Liver (tissue), 9 donors: ENCODE data around the gene DCTN4. TPM values are rescaled to one million over a fixed set of nuclear protein-coding genes. Genes with fewer than 3 reads are reported as not detected.

Experiments used
- DNase-seq: peaks from one replicate; pipeline ENCODE4 v3.0.0-alpha.2; 2017; ENCODE audit warnings: low spot score
- H3K27ac ChIP-seq, 2 donors: one replicate each; pipeline ENCODE4 v1.7.0; 2013; ENCODE audit warnings: inconsistent platforms in 2 of 2, low read length in 2 of 2, control low read depth in 1 of 2, low read depth in 1 of 2, mild to moderate bottlenecking in 1 of 2
- H3K27me3 ChIP-seq, 4 donors: one replicate each; pipeline versions ENCODE4 v1.6.1 to v1.7.0; 2013; ENCODE audit warnings: low read length in 3 of 4, inconsistent platforms in 1 of 4, mild to moderate bottlenecking in 1 of 4, moderate library complexity in 1 of 4; ENCODE audit not compliant: control insufficient read depth in 4 of 4, insufficient read depth in 4 of 4
- H3K36me3 ChIP-seq, 4 donors: one replicate each; pipeline versions ENCODE4 v1.6.1 to v1.7.0; 2013; ENCODE audit warnings: low read length in 3 of 4, mild to moderate bottlenecking in 3 of 4, low read depth in 1 of 4, moderate library complexity in 1 of 4; ENCODE audit not compliant: control insufficient read depth in 4 of 4, insufficient read depth in 3 of 4
- H3K4me1 ChIP-seq, 4 donors: one replicate each; pipeline versions ENCODE4 v1.6.1 to v1.7.0; 2013; ENCODE audit warnings: low read length in 3 of 4, mild to moderate bottlenecking in 3 of 4, moderate library complexity in 1 of 4; ENCODE audit not compliant: control insufficient read depth in 4 of 4, insufficient read depth in 4 of 4
- H3K4me3 ChIP-seq, 3 donors: one replicate each; pipeline versions ENCODE4 v1.6.1 to v1.7.0; 2013; ENCODE audit warnings: low read length in 3 of 3, control low read depth in 1 of 3, low read depth in 1 of 3, mild to moderate bottlenecking in 1 of 3
- H3K9ac ChIP-seq, 2 donors: one replicate each; pipeline ENCODE4 v1.7.0; 2013; ENCODE audit warnings: low read length in 2 of 2, mild to moderate bottlenecking in 2 of 2, moderate library complexity in 2 of 2, control low read depth in 1 of 2, low read depth in 1 of 2
- H3K9me3 ChIP-seq, 4 donors: one replicate each; pipeline versions ENCODE4 v1.6.1 to v1.7.0; 2013; ENCODE audit warnings: low read length in 3 of 4; ENCODE audit not compliant: control insufficient read depth in 4 of 4
- ATF3 ChIP-seq: IDR thresholded peaks from 2 replicates; pipeline ENCODE4 v1.6.1; 2016; ENCODE audit warnings: antibody characterized with exemption
- CTCF ChIP-seq: fragments of 150-350 bp; IDR thresholded peaks from 2 replicates; pipeline ENCODE4 v1.5.1; 2017; ENCODE audit warnings: improper control_type of control experiment, low read depth, low read length; ENCODE audit not compliant: missing input control
- EGR1 ChIP-seq, 2 donors: IDR thresholded peaks; 2 replicates each; pipeline ENCODE4 v1.6.1; 2016 to 2018; ENCODE audit warnings: antibody characterized with exemption in 2 of 2, low read depth in 2 of 2
- FOXA1 ChIP-seq: IDR thresholded peaks from 2 replicates; pipeline ENCODE4 v1.6.1; 2016; ENCODE audit warnings: antibody characterized with exemption
- FOXA2 ChIP-seq: IDR thresholded peaks from 2 replicates; pipeline ENCODE4 v1.6.1; 2016; ENCODE audit warnings: antibody characterized with exemption
- GABPA ChIP-seq, 2 donors: IDR thresholded peaks in 1 of 2; conservative IDR thresholded peaks in 1 of 2; 2 replicates each; pipeline ENCODE4 v1.6.1; 2016; ENCODE audit warnings: antibody characterized with exemption in 2 of 2, mild to moderate bottlenecking in 1 of 2, moderate library complexity in 1 of 2
- HNF4A ChIP-seq, 2 donors: conservative IDR thresholded peaks; 2 replicates each; pipeline ENCODE4 v1.6.1; 2016; ENCODE audit warnings: antibody characterized with exemption in 2 of 2, mild to moderate bottlenecking in 2 of 2
- HNF4G ChIP-seq: IDR thresholded peaks from 2 replicates; pipeline ENCODE4 v1.6.1; 2016; ENCODE audit warnings: antibody characterized with exemption
- JUND ChIP-seq, 2 donors: IDR thresholded peaks; 2 replicates each; pipeline ENCODE4 v1.6.1; 2016; ENCODE audit warnings: antibody characterized with exemption in 2 of 2
- NR2F2 ChIP-seq: IDR thresholded peaks from 2 replicates; pipeline ENCODE4 v1.6.1; 2016; ENCODE audit warnings: antibody characterized with exemption
- RAD21 ChIP-seq, 2 donors: IDR thresholded peaks; 2 replicates each; pipeline ENCODE4 v1.6.1; 2016; ENCODE audit warnings: antibody characterized with exemption in 2 of 2, mild to moderate bottlenecking in 2 of 2
- REST ChIP-seq: IDR thresholded peaks from 2 replicates; pipeline ENCODE4 v1.6.1; 2016; ENCODE audit warnings: antibody characterized with exemption, mild to moderate bottlenecking
- RXRA ChIP-seq, 2 donors: IDR thresholded peaks; 2 replicates each; pipeline ENCODE4 v1.6.1; 2017 to 2018; ENCODE audit warnings: antibody characterized with exemption in 2 of 2, mild to moderate bottlenecking in 1 of 2
- SP1 ChIP-seq: IDR thresholded peaks from 2 replicates; pipeline ENCODE4 v1.6.1; 2018; ENCODE audit warnings: antibody characterized with exemption, mild to moderate bottlenecking
- TAF1 ChIP-seq: conservative IDR thresholded peaks from 2 replicates; pipeline ENCODE4 v1.6.1; 2016; ENCODE audit warnings: antibody characterized with exemption, mild to moderate bottlenecking
- YY1 ChIP-seq: IDR thresholded peaks from 2 replicates; pipeline ENCODE4 v1.6.1; 2016; ENCODE audit warnings: antibody characterized with exemption, mild to moderate bottlenecking
- WGBS: extraction: QIAGEN DNeasy Blood & Tissue Kit; methylation state at CpG from one replicate; pipeline ENCODE4 v1.1.7; 2013; 5-methylcytosine and 5-hydroxymethylcytosine counted together
- polyA plus RNA-seq, 2 donors: library from polyadenylated mRNA; stranded (reverse) in 1 of 2; unstranded in 1 of 2; fragments of 200-250 nt in 1 of 2; fragments of >200 nt in 1 of 2; fragmentation: Nextera tagmentation in 1 of 2; extraction: Ambion mirVana in 1 of 2; gene quantifications; one replicate each; pipeline versions ENCODE4 v1.2.1 to v1.2.3, GENCODE V29; 2013 to 2015
- total RNA-seq, 2 donors: library from RNA; depleted of rRNA; stranded (reverse); fragments of >200 nt; gene quantifications; one replicate each; pipeline ENCODE4 v1.2.3, GENCODE V29; 2014
- TF ChIP-seq, protein P1 (sequence below): IDR thresholded peaks from 2 replicates; pipeline ENCODE4 v1.6.1; 2016; ENCODE audit warnings: antibody characterized with exemption
- TF ChIP-seq, protein P2 (sequence below): IDR thresholded peaks from 2 replicates; pipeline ENCODE4 v1.6.1; 2016; ENCODE audit warnings: antibody characterized with exemption
- donor health status: healthy.
- donor health status: healthy.
- donor health status: healthy.
- donor health status: healthy.
- donor health status: healthy.

DCTN4 gene
- total RNA-seq (10 to 100 TPM; 28.6 to 29.6 TPM), polyA plus RNA-seq (10 to 100 TPM; 10.3 to 11.8 TPM)

GRCh38 chr5:150758531-150759333, at the start of gene DCTN4:
Gene DCTN4, minus strand, starts transcription at chr5:150759017. Its CDS starts 24 bp downstream, at chr5:150758993.
- Histone ChIP-seq H3K27ac (peak within 1 kb of the TSS; percentile 95 to 97), H3K27me3 (no peaks in the 10 kb centered on the region), H3K4me3 (peak within 1 kb of the TSS; percentile 60 to 93 (median 77)), H3K36me3 (peaks cover 5 to 20% (median 11%) of the 10 kb centered on the region in 4 donors), H3K9ac (peak within 1 kb of the TSS; percentile 97), H3K9me3 (no peaks in the 10 kb centered on the region), H3K4me1 (peaks cover 8 to 15% (median 9%) of the 10 kb centered on the region in 4 donors)
- no peak for TF ChIP-seq HNF4G
- no peak for TF ChIP-seq CTCF
- TF ChIP-seq FOXA2: no peak
- peak; percentile 74 to 91 for TF ChIP-seq GABPA (IDR thresholded peaks at IDR 0.05 in 1 of 2, conservative IDR thresholded peaks at IDR 0.05 in 1 of 2)
- TF ChIP-seq ATF3: peak; percentile 62
- TF ChIP-seq, protein P1, sequence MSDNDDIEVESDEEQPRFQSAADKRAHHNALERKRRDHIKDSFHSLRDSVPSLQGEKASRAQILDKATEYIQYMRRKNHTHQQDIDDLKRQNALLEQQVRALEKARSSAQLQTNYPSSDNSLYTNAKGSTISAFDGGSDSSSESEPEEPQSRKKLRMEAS: peak; percentile 45
- TF ChIP-seq SP1: peak; percentile 87
- TF ChIP-seq JUND (IDR thresholded peaks at IDR 0.05): peak; percentile 27 to 56
- peak; percentile 80 for TF ChIP-seq NR2F2
- TF ChIP-seq YY1: peak; percentile 99
- TF ChIP-seq EGR1 (IDR thresholded peaks at IDR 0.05; ENCODE audit: low read depth in 2 of 2): peak in 1 of 2 donors; percentile 25
- TF ChIP-seq RXRA (IDR thresholded peaks at IDR 0.05): peak; percentile 17 to 51
- TF ChIP-seq TAF1: peak; percentile 80
- peak in 1 of 2 donors; percentile 52 for TF ChIP-seq HNF4A (conservative IDR thresholded peaks at IDR 0.05)
- peak in 1 of 2 donors; percentile 34 for TF ChIP-seq RAD21 (IDR thresholded peaks at IDR 0.05)
- TF ChIP-seq REST: no peak
- DNase-seq: peak; percentile 92
- WGBS: 1% methylated on average over 51 of the region's 51 CpGs

- H3K9me3 ChIP-seq: peaks cover 0 to 3% (median under 1%) of the 10 kb centered on the region in 4 donors
- no peak overlapping the region for H3K4me3 ChIP-seq
- no peak for DNase-seq
- no peaks in the 10 kb centered on the region for H3K36me3 ChIP-seq
- no peak overlapping the region for H3K27ac ChIP-seq
- no peaks in the 10 kb centered on the region for H3K27me3 ChIP-seq
- WGBS: 94% methylated on average over 6 of the region's 6 CpGs
- H3K9ac ChIP-seq: no peak overlapping the region
- peaks cover 0 to 4% (median 0%) of the 10 kb centered on the region in 4 donors for H3K4me1 ChIP-seq
- TF ChIP-seq NR2F2: no peak
- no peak for TF ChIP-seq TAF1
- TF ChIP-seq RXRA (IDR thresholded peaks at IDR 0.05): no peak
- TF ChIP-seq HNF4G: no peak
- TF ChIP-seq RAD21 (IDR thresholded peaks at IDR 0.05): no peak
- no peak for TF ChIP-seq ATF3
- no peak for TF ChIP-seq JUND (IDR thresholded peaks at IDR 0.05)
- TF ChIP-seq, protein P2, sequence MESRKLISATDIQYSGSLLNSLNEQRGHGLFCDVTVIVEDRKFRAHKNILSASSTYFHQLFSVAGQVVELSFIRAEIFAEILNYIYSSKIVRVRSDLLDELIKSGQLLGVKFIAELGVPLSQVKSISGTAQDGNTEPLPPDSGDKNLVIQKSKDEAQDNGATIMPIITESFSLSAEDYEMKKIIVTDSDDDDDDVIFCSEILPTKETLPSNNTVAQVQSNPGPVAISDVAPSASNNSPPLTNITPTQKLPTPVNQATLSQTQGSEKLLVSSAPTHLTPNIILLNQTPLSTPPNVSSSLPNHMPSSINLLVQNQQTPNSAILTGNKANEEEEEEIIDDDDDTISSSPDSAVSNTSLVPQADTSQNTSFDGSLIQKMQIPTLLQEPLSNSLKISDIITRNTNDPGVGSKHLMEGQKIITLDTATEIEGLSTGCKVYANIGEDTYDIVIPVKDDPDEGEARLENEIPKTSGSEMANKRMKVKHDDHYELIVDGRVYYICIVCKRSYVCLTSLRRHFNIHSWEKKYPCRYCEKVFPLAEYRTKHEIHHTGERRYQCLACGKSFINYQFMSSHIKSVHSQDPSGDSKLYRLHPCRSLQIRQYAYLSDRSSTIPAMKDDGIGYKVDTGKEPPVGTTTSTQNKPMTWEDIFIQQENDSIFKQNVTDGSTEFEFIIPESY: no peak
- TF ChIP-seq HNF4A (conservative IDR thresholded peaks at IDR 0.05): no peak
- TF ChIP-seq YY1: no peak
- no peak for TF ChIP-seq GABPA (IDR thresholded peaks at IDR 0.05 in 1 of 2, conservative IDR thresholded peaks at IDR 0.05 in 1 of 2)
- no peak for TF ChIP-seq SP1
- TF ChIP-seq FOXA1: no peak
- no peak for TF ChIP-seq FOXA2
- TF ChIP-seq, protein P1: no peak
- no peak for TF ChIP-seq EGR1 (IDR thresholded peaks at IDR 0.05; ENCODE audit: low read depth in 2 of 2)
Observed at GRCh38 chr5:150804388-150804787, 45.6 kb upstream of the DCTN4 start.
